MM.1S (cell line): ENCODE measurements around the gene WNT3.

Experiments
- DNase-seq: peaks from one replicate; pipeline ENCODE4 v3.0.0-alpha.2; 2015
- H2AFZ ChIP-seq: fragments of 300-600 bp; sonication (generic); 2 replicates; pipeline ENCODE4 v1.6.0; 2016; ENCODE audit warnings: antibody characterized with exemption, low read length
- H3F3A ChIP-seq: fragments of 300-600 bp; sonication (generic); 2 replicates; pipeline ENCODE4 v1.6.1; 2016; ENCODE audit warnings: mild to moderate bottlenecking, antibody characterized with exemption, low read length, moderate library complexity, mixed read lengths; ENCODE audit not compliant: insufficient read depth
- H3K27ac ChIP-seq: fragments of 300-600 bp; sonication (generic); 2 replicates; pipeline ENCODE4 v1.5.1; 2016; ENCODE audit warnings: mild to moderate bottlenecking, low read length
- H3K27me3 ChIP-seq: fragments of 300-600 bp; sonication (generic); replicated peaks from 2 replicates; pipeline ENCODE4 v1.6.0; 2016; ENCODE audit warnings: low read length; ENCODE audit not compliant: insufficient read depth
- H3K36me3 ChIP-seq: fragments of 300-600 bp; sonication (generic); replicated peaks from 2 replicates; pipeline ENCODE4 v1.6.1; 2016; ENCODE audit warnings: mild to moderate bottlenecking, low read length, mixed read lengths; ENCODE audit not compliant: insufficient read depth
- H3K4me1 ChIP-seq: fragments of 300-600 bp; sonication (generic); 2 replicates; pipeline ENCODE4 v1.6.1; 2016; ENCODE audit warnings: low read length, mixed read lengths
- H3K4me2 ChIP-seq: fragments of 300-600 bp; sonication (generic); 2 replicates; pipeline ENCODE4 v1.6.0; 2016; ENCODE audit warnings: low read depth, low read length
- H3K4me3 ChIP-seq: fragments of 300-600 bp; sonication (generic); 2 replicates; pipeline ENCODE4 v1.5.1; 2016; ENCODE audit warnings: low read length, mixed read lengths
- H3K79me2 ChIP-seq: fragments of 300-600 bp; sonication (generic); 2 replicates; pipeline ENCODE4 v1.6.1; 2016; ENCODE audit warnings: mixed run types, low read length, mixed read lengths
- H3K9ac ChIP-seq: fragments of 300-600 bp; sonication (generic); 2 replicates; pipeline ENCODE4 v1.6.1; 2016; ENCODE audit warnings: low read length, mixed read lengths
- H3K9me2 ChIP-seq: fragments of 300-600 bp; sonication (generic); replicated peaks from 2 replicates; pipeline ENCODE4 v1.6.1; 2016; ENCODE audit warnings: mild to moderate bottlenecking, low read length, mixed read lengths; ENCODE audit not compliant: insufficient read depth
- H3K9me3 ChIP-seq: fragments of 300-600 bp; sonication (generic); replicated peaks from 2 replicates; pipeline ENCODE4 v1.6.1; 2016; ENCODE audit warnings: mild to moderate bottlenecking, low read length, mixed read lengths; ENCODE audit not compliant: insufficient read depth
- H4K20me1 ChIP-seq: fragments of 300-600 bp; sonication (generic); 2 replicates; pipeline ENCODE4 v1.6.1; 2016; ENCODE audit warnings: mild to moderate bottlenecking, low read length, moderate library complexity, mixed read lengths; ENCODE audit not compliant: insufficient read depth
- CTCF ChIP-seq: fragments of 300-600 bp; sonication (generic); IDR thresholded peaks from 2 replicates; pipeline ENCODE4 v1.5.1; 2016; ENCODE audit warnings: antibody characterized with exemption, low read length, mixed read lengths
- EZH2 ChIP-seq: fragments of 300-600 bp; sonication (generic); optimal IDR thresholded peaks from 2 replicates; pipeline ENCODE3; 2017; ENCODE audit warnings: low read depth, mild to moderate bottlenecking, antibody characterized with exemption, low read length, mixed read lengths
- EZH2phosphoT487 ChIP-seq: fragments of 300-600 bp; sonication (generic); IDR thresholded peaks from 2 replicates; pipeline ENCODE4 v1.6.1; 2018; ENCODE audit warnings: antibody characterized with exemption, low read length

Gene WNT3

GRCh38 chr17:46764000-46764708, 54.3 kb downstream of the WNT3 start:
- Histone ChIP-seq H3K4me1 (no peaks in the 10 kb centered on the region), H3K27me3 (peaks cover under 1% of the 10 kb centered on the region; the same call in 1 of the 2 replicates), H3K79me2 (no peaks in the 10 kb centered on the region), H3K9me2 (no peaks in the 10 kb centered on the region), H4K20me1 (no peaks in the 10 kb centered on the region), H3K27ac (no peak overlapping the region), H3K4me2 (no peak overlapping the region), H2AFZ (no peak overlapping the region), H3K36me3 (no peaks in the 10 kb centered on the region), H3F3A (no peaks in the 10 kb centered on the region), H3K9ac (no peak overlapping the region), H3K9me3 (no peaks in the 10 kb centered on the region), H3K4me3 (no peak overlapping the region)
- DNase-seq = no peak
- no peak for TF ChIP-seq EZH2
- no peak for TF ChIP-seq CTCF

- DNase-seq = no peak
- TF ChIP-seq EZH2 (no peak), CTCF (no peak), EZH2phosphoT487 (no peak)
- no peak overlapping the region for H3K9ac ChIP-seq
- H3K4me3 ChIP-seq = no peak overlapping the region
- no peaks in the 10 kb centered on the region for H3K4me1 ChIP-seq
- no peaks in the 10 kb centered on the region; the same call in 1 of the 2 replicates for H3K27me3 ChIP-seq
- H3K27ac ChIP-seq = no peak overlapping the region
- no peaks in the 10 kb centered on the region for H4K20me1 ChIP-seq
- H2AFZ ChIP-seq = no peak overlapping the region
- H3K36me3 ChIP-seq = no peaks in the 10 kb centered on the region
- H3K9me3 ChIP-seq = no peaks in the 10 kb centered on the region
- H3K9me2 ChIP-seq = no peaks in the 10 kb centered on the region
- no peaks in the 10 kb centered on the region for H3F3A ChIP-seq
- H3K4me2 ChIP-seq = no peak overlapping the region
- H3K79me2 ChIP-seq = no peaks in the 10 kb centered on the region
Observed at GRCh38 chr17:46763416-46763815, 55.1 kb downstream of the WNT3 start.

DNA sequence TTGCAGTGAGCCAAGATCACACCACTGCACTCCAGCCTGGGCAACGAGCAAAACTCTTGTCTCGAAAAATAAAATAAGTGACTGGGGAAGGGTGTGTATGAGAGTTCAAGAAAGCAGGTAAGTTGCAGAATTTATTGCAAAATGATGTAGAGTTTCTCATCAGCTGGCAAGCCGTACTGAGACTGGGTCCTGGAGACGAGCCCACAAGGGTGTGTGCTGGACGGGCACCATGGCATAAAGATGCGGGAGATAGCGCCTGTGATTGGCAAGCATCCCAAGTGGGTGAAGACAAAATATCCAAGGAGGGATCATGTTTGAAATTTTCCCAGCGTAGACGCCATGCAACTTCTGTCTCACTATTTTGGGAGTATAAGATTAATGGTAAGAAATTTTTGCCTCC, 59.4 kb downstream of the WNT3 start:
- TF ChIP-seq EZH2 (no peak), EZH2phosphoT487 (no peak), CTCF (no peak)
- Histone ChIP-seq H4K20me1 (no peaks in the 10 kb centered on the region), H3K9me2 (no peaks in the 10 kb centered on the region), H2AFZ (no peak overlapping the region), H3K4me1 (no peaks in the 10 kb centered on the region), H3K4me2 (no peak overlapping the region), H3K27ac (no peak overlapping the region), H3K9ac (no peak overlapping the region), H3K79me2 (no peaks in the 10 kb centered on the region), H3K36me3 (no peaks in the 10 kb centered on the region; the same call in 1 of the 2 replicates), H3K27me3 (no peaks in the 10 kb centered on the region; the same call in 1 of the 2 replicates), H3K4me3 (no peak overlapping the region), H3K9me3 (no peaks in the 10 kb centered on the region), H3F3A (no peaks in the 10 kb centered on the region)
- DNase-seq = no peak
